Subcutaneous adipose tissue (tissue), 4 donors: ENCODE results near the gene DUXB. TPM values are rescaled to one million over a fixed set of nuclear protein-coding genes. Genes with fewer than 3 reads are reported as not detected.

Experiments
- CTCF ChIP-seq: fragments of 450-650 bp; IDR thresholded peaks from one replicate; pipeline ENCODE4 v1.5.1; 2016; ENCODE audit warnings: low read depth, mild to moderate bottlenecking, control low read depth, antibody characterized with exemption, moderate library complexity
- total RNA-seq, 4 donors: library from RNA; depleted of rRNA; stranded (reverse); fragments of >200 nt; gene quantifications; one replicate each; pipeline ENCODE4 v1.1.0, GENCODE V29; 2016

The DUXB gene, protein sequence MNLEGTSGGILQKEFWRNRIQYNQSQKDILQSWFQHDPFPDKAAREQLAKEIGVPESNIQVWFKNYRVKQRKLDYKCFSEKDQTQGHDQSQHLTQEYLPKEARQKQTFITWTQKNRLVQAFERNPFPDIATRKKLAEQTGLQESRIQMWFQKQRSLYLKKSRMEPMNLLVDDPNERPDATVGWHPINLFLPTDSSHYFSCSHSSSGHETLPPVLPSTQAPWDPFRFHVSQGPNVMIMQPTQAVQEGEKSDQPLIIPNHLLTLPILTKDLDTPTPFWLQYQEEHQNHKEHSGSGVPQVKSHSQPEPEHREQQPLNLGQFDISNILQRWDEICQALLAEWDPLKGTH
- total RNA-seq: not detected

- no peak for TF ChIP-seq CTCF
Measured at GRCh38 chr16:75701361-75701760, at the start of gene DUXB. DUXB (minus strand) TSS chr16:75701461; CDS start chr16:75701418, 43 bp downstream.

DNA sequence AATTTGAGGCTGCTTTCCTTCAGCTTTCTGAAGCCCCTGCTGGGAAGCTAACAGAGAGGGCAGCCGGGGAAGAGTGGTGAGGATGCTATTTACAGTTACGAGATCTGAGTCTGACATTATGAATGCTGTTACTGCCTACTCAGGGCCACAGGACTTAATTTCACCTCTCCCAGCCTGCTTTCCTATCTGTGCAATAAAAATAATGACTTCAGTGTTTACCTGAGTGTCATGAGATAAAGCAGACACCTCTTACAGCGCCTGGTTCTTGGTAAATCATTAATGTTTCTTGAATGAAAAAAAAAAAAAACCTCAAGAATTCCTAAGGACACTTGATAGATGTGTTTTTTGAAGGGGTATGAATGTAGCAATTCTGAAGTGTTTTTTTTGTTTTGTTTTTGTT, 49.3 kb upstream of the DUXB start:
- TF ChIP-seq CTCF: no peak

DNA sequence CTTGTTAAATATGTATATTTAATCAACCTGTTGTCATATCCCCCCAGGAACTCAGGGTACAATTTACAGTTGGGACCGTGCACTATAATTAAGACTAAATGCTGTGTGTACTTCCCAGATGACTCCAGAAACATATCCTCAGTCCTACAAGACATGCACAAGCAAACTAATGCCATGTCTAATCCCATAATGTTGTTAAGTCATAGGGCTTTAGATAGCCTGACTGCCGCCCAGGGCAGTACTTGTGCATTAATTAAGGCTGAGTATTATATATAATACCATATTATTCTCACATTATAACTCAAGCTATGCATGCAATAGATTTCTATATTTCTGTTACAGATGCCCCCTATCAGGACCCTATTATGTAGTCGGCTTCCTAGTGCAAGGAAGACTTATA, 45.1 kb upstream of the DUXB start:
- TF ChIP-seq CTCF: no peak

DNA sequence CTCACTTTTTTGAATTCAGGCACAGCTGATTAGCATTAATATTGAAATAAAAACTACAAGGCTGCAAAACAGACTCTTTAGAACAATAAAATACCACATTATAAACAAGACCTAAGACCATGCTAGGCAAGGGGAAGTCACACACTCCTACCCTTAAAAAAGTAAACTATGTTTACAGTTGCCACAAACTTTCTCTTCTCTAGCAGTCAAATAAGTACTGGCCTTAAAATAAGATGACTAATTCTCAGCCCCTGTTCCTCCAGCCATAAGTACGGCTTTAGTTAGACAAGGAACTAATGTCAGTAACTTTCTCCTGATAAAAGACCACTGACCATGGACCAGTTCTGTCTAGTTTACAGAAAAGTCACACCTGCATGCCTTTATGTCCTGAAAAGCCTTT, 44.6 kb upstream of the DUXB start:
- TF ChIP-seq CTCF: no peak

DNA sequence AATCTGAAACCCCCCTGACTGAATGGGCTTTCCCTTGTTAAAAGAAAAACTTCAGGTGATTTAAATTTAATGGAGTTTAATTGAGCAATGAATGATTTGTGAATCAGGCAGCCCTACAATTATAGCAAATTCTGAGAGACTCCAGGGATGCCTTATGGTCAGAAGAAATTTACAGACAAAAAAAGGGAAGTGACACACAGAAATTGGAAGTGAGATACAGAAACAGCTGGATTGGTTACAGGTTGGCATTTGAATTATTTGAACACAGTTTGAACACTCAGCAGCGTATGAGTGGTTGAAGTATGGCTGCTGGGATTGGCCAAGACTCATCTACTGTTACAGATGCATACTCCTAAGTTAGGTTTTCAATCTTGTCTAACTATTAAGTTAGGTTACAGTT, 44.0 kb upstream of the DUXB start:
- TF ChIP-seq CTCF: no peak

GRCh38 chr16:75742424-75743047, 41.3 kb upstream of the DUXB start:
- TF ChIP-seq CTCF: no peak

GRCh38 chr16:75733305-75734211, 32.3 kb upstream of the DUXB start:
- no peak for TF ChIP-seq CTCF
